Prostate gland (tissue), 2 donors: ENCODE measurements around the gene PGM1. TPM values are rescaled to one million over a fixed set of nuclear protein-coding genes. Genes with fewer than 3 reads are reported as not detected.

Experiments used
- DNase-seq: peaks from one replicate; pipeline ENCODE4 v3.0.0-alpha.2; 2019; ENCODE audit warnings: low spot score
- H3K27ac ChIP-seq, 2 donors: fragments of 200-600 bp; sonication (generic); 2 replicates each; pipeline ENCODE4 v1.5.1; 2017 to 2019
- H3K27me3 ChIP-seq: fragments of 200-600 bp; sonication (generic); replicated peaks from 2 replicates; pipeline ENCODE4 v1.5.1; 2019; ENCODE audit not compliant: insufficient read depth
- H3K36me3 ChIP-seq, 2 donors: fragments of 200-600 bp; sonication (generic); 1 replicate in 1 of 2; 2 replicates in 1 of 2; pipeline versions ENCODE4 v1.5.1 to v1.8.1; 2017 to 2019
- H3K4me1 ChIP-seq: fragments of 200-600 bp; sonication (generic); replicated peaks from 2 replicates; pipeline ENCODE4 v1.5.1; 2019
- H3K4me3 ChIP-seq, 2 donors: fragments of 200-600 bp; sonication (generic); 2 replicates each; pipeline ENCODE4 v1.5.1; 2017 to 2019
- H3K9me3 ChIP-seq: fragments of 200-600 bp; sonication (generic); 2 replicates; pipeline ENCODE4 v1.5.1; 2017
- CTCF ChIP-seq, 4 experiments: fragments of 200-600 bp in 2 of 4; fragments of 450-650 bp in 2 of 4; sonication (generic) in 2 of 4; IDR thresholded peaks; 1 replicate in 3 of 4; 2 replicates in 1 of 4; pipeline ENCODE4 v1.5.1; 2016 to 2019; ENCODE audit warnings: antibody characterized with exemption in 4 of 4, mild to moderate bottlenecking in 2 of 4, moderate library complexity in 2 of 4
- POLR2A ChIP-seq: fragments of 450-650 bp; IDR thresholded peaks from one replicate; pipeline ENCODE4 v1.6.1; 2016; ENCODE audit warnings: antibody characterized with exemption, mild to moderate bottlenecking
- POLR2AphosphoS5 ChIP-seq: sonication (generic); formaldehyde crosslinking; IDR thresholded peaks from one replicate; pipeline ENCODE4 v1.6.1; 2017; ENCODE audit warnings: antibody characterized with exemption
- WGBS: methylation state at CpG from one replicate; pipeline ENCODE4 v1.1.5; 2018; 5-methylcytosine and 5-hydroxymethylcytosine counted together
- intact Hi-C: fragments of 100-400 bp; cut with DNase I; formaldehyde crosslinking; loops from one replicate; pipeline ENCODE4 v1.14.2; 2022
- total RNA-seq, 2 donors: library from RNA; depleted of rRNA; stranded (reverse); fragments of >200 nt; gene quantifications; one replicate each; pipeline ENCODE4 v1.1.0, GENCODE V29; 2016

PGM1 gene
- total RNA-seq, 2 donors from 2014 or later: 49.5 to 54.7 TPM

GRCh38 chr1:63620671-63621070 is 27.5 kb downstream of the PGM1 start:
- no peak overlapping the region for H3K27ac ChIP-seq
- 90% methylated on average over 5 of the region's 5 CpGs for WGBS

GRCh38 chr1:63621075-63621474 is 27.9 kb downstream of the PGM1 start:
- H3K36me3 ChIP-seq: no peaks in the 10 kb centered on the region
- no peaks in the 10 kb centered on the region for H3K4me1 ChIP-seq
- H3K4me3 ChIP-seq: no peak overlapping the region
- no peaks in the 10 kb centered on the region for H3K27me3 ChIP-seq
- H3K27ac ChIP-seq: peak overlapping the region in 1 of 2 donors; percentile 36
- intact Hi-C loops: no loop called here
- TF ChIP-seq CTCF (IDR thresholded peaks at IDR 0.05) (no peak), POLR2AphosphoS5 (no peak), POLR2A (no peak)
- no peaks in the 10 kb centered on the region for H3K9me3 ChIP-seq
- DNase-seq: no peak
- 27% methylated on average over 3 of the region's 3 CpGs for WGBS

More at GRCh38 chr1:63620671-63621070, 27.5 kb downstream of the PGM1 start:
- H3K4me3 ChIP-seq: no peak overlapping the region
- DNase-seq: no peak
- H3K27me3 ChIP-seq: no peaks in the 10 kb centered on the region
- H3K36me3 ChIP-seq: no peaks in the 10 kb centered on the region
- intact Hi-C loops: no loop called here
- no peaks in the 10 kb centered on the region for H3K4me1 ChIP-seq
- H3K9me3 ChIP-seq: no peaks in the 10 kb centered on the region
- TF ChIP-seq POLR2AphosphoS5: no peak
- no peak for TF ChIP-seq CTCF (IDR thresholded peaks at IDR 0.05)
- TF ChIP-seq POLR2A: no peak

GRCh38 chr1:63621698-63622097 is 28.5 kb downstream of the PGM1 start:
- intact Hi-C loops: no loop called here
- peak; percentile 42 for TF ChIP-seq POLR2AphosphoS5
- no peak for TF ChIP-seq CTCF (IDR thresholded peaks at IDR 0.05)
- Histone ChIP-seq H3K36me3 (no peaks in the 10 kb centered on the region), H3K4me3 (no peak overlapping the region), H3K4me1 (no peaks in the 10 kb centered on the region), H3K9me3 (no peaks in the 10 kb centered on the region), H3K27ac (peak overlapping the region in 1 of 2 donors; percentile 36), H3K27me3 (no peaks in the 10 kb centered on the region)
- DNase-seq: peak; percentile 41
- WGBS: 26% methylated on average over 6 of the region's 6 CpGs

GRCh38 chr1:63622849-63623566 is 29.8 kb downstream of the PGM1 start:
- H3K27me3 ChIP-seq: no peaks in the 10 kb centered on the region
- DNase-seq: no peak
- WGBS: 84% methylated on average over 7 of the region's 7 CpGs
- no peaks in the 10 kb centered on the region for H3K4me1 ChIP-seq
- H3K36me3 ChIP-seq: no peaks in the 10 kb centered on the region
- intact Hi-C loops: no loop called here
- no peak overlapping the region for H3K4me3 ChIP-seq
- no peak overlapping the region for H3K27ac ChIP-seq
- TF ChIP-seq CTCF (IDR thresholded peaks at IDR 0.05) (no peak), POLR2AphosphoS5 (no peak), POLR2A (no peak)
- no peaks in the 10 kb centered on the region for H3K9me3 ChIP-seq

- H3K4me1 ChIP-seq: no peaks in the 10 kb centered on the region
- H3K36me3 ChIP-seq: no peaks in the 10 kb centered on the region
- DNase-seq: no peak
- H3K27me3 ChIP-seq: no peaks in the 10 kb centered on the region
- intact Hi-C loops: no loop called here
- no peak overlapping the region for H3K27ac ChIP-seq
- H3K9me3 ChIP-seq: no peaks in the 10 kb centered on the region
- WGBS: 94% methylated on average over 4 of the region's 4 CpGs
- TF ChIP-seq POLR2A (no peak), CTCF (IDR thresholded peaks at IDR 0.05) (no peak), POLR2AphosphoS5 (no peak)
- no peak overlapping the region for H3K4me3 ChIP-seq
Observed at GRCh38 chr1:63623952-63624351, 30.7 kb downstream of the PGM1 start.
